WTC11 (cell line): Measurements from ENCODE around the gene KRT20. TPM values are rescaled to one million over a fixed set of nuclear protein-coding genes. Genes with fewer than 3 reads are reported as not detected.

ENCODE experiments used
- ATAC-seq: fragments of 200-7000 bp; cut with Tn5 transposase; 2 replicates; pipeline ENCODE4 v1.10.0; 2021; ENCODE audit warnings: mild to moderate bottlenecking, moderate library complexity
- CTCF ChIA-PET: fragments of 300-600 bp; sonication (Branson Sonifier 250); formaldehyde crosslinking; loops from one replicate; lab custom pipeline; 2021; ENCODE audit warnings: antibody characterized with exemption; lab: Charles Lee
- POLR2A ChIA-PET: fragments of 350-600 bp; sonication (Branson Sonifier 250); formaldehyde crosslinking; loops from one replicate; lab custom pipeline; 2021; ENCODE audit warnings: antibody characterized with exemption; lab: Charles Lee
- DNase-seq: peaks from one replicate; pipeline ENCODE4 v3.0.0; 2021; ENCODE audit warnings: low spot score
- H3K27ac Mint-ChIP-seq: 2 replicates; pipeline ENCODE4 v1.8.0; 2021; ENCODE audit warnings: mixed read lengths
- H3K27me3 Mint-ChIP-seq: 2 replicates; pipeline ENCODE4 v1.8.0; 2021; ENCODE audit warnings: low read depth, mild to moderate bottlenecking, moderate library complexity, mixed read lengths
- H3K36me3 Mint-ChIP-seq: 2 replicates; pipeline ENCODE4 v1.8.0; 2021; ENCODE audit warnings: mixed read lengths
- H3K4me1 Mint-ChIP-seq: 2 replicates; pipeline ENCODE4 v1.8.0; 2022; ENCODE audit warnings: mixed read lengths
- H3K4me3 Mint-ChIP-seq: 2 replicates; pipeline ENCODE4 v1.8.0; 2021; ENCODE audit warnings: mild to moderate bottlenecking, moderate library complexity, mixed read lengths
- H3K9me3 Mint-ChIP-seq: 2 replicates; pipeline ENCODE4 v1.8.0; 2021; ENCODE audit warnings: mixed read lengths
- JUN ChIP-seq: sonication (generic); formaldehyde crosslinking; IDR thresholded peaks from 2 replicates; pipeline ENCODE4 v1.8.0; 2023; ENCODE audit warnings: mild to moderate bottlenecking, missing genetic modification reagents
- KAT7 ChIP-seq: sonication (generic); formaldehyde crosslinking; IDR thresholded peaks from 2 replicates; pipeline ENCODE4 v1.8.1; 2023; ENCODE audit warnings: missing genetic modification reagents, mild to moderate bottlenecking, borderline replicate concordance
- MYBL2 ChIP-seq: sonication (generic); formaldehyde crosslinking; IDR thresholded peaks from 2 replicates; pipeline ENCODE4 v1.8.1; 2023; ENCODE audit warnings: mild to moderate bottlenecking, moderate library complexity, missing genetic modification reagents
- RELA ChIP-seq: sonication (generic); formaldehyde crosslinking; IDR thresholded peaks from 2 replicates; pipeline ENCODE4 v1.8.1; 2022; ENCODE audit warnings: missing genetic modification reagents, mild to moderate bottlenecking, borderline replicate concordance
- SMAD4 ChIP-seq: sonication (generic); formaldehyde crosslinking; IDR thresholded peaks from 2 replicates; pipeline ENCODE4 v1.8.0; 2022; ENCODE audit warnings: mild to moderate bottlenecking, missing genetic modification reagents
- SOX15 ChIP-seq: fragments of 250-450 bp; sonication (Bioruptor Pico); IDR thresholded peaks from 2 replicates; pipeline ENCODE4 v1.9.0; 2021; ENCODE audit warnings: mild to moderate bottlenecking
- TCF7 ChIP-seq: sonication (generic); formaldehyde crosslinking; IDR thresholded peaks from 2 replicates; pipeline ENCODE4 v1.8.0; 2022; ENCODE audit warnings: mild to moderate bottlenecking, low read depth, missing genetic modification reagents, moderate library complexity
- total RNA-seq: library from RNA; stranded (reverse); gene quantifications from 3 replicates; pipeline ENCODE4 v1.2.3, GENCODE V29; 2021
- TF ChIP-seq, protein P1 (sequence below): sonication (generic); formaldehyde crosslinking; IDR thresholded peaks from 2 replicates; pipeline ENCODE4 v1.8.0; 2022; ENCODE audit warnings: mild to moderate bottlenecking, missing genetic modification reagents
- TF ChIP-seq, protein P2 (sequence below): sonication (generic); formaldehyde crosslinking; conservative IDR thresholded peaks from 2 replicates; pipeline ENCODE4 v1.8.1; 2023; ENCODE audit warnings: mild to moderate bottlenecking, low read depth, missing genetic modification reagents, moderate library complexity
- TF ChIP-seq, protein P3 (sequence below): sonication (generic); formaldehyde crosslinking; IDR thresholded peaks from 2 replicates; pipeline ENCODE4 v1.8.1; 2022; ENCODE audit warnings: missing genetic modification reagents, borderline replicate concordance
- TF ChIP-seq, protein P4 (sequence below): fragments of 250-450 bp; sonication (Bioruptor Pico); IDR thresholded peaks from 2 replicates; pipeline ENCODE4 v1.9.0; 2021; ENCODE audit warnings: moderate library complexity, mild to moderate bottlenecking, inconsistent platforms, borderline replicate concordance
- TF ChIP-seq, protein P5 (sequence below): sonication (generic); formaldehyde crosslinking; IDR thresholded peaks from 2 replicates; pipeline ENCODE4 v1.8.1; 2022; ENCODE audit warnings: low read depth, missing genetic modification reagents, borderline replicate concordance
- TF ChIP-seq, protein P6 (sequence below): fragments of 250-450 bp; sonication (Bioruptor Pico); IDR thresholded peaks from 2 replicates; pipeline ENCODE4 v2.1.2; 2022; ENCODE audit warnings: mild to moderate bottlenecking, moderate library complexity
- TF ChIP-seq, protein P7 (sequence below): sonication (generic); formaldehyde crosslinking; conservative IDR thresholded peaks from 2 replicates; pipeline ENCODE4 v1.8.1; 2022; ENCODE audit warnings: mild to moderate bottlenecking, missing genetic modification reagents
- TF ChIP-seq, protein P8 (sequence below): sonication (generic); formaldehyde crosslinking; IDR thresholded peaks from 2 replicates; pipeline ENCODE4 v1.8.0; 2022; ENCODE audit warnings: mild to moderate bottlenecking, missing genetic modification reagents
- TF ChIP-seq, protein P9 (sequence below): sonication (generic); formaldehyde crosslinking; IDR thresholded peaks from 2 replicates; pipeline ENCODE4 v1.8.1; 2022; ENCODE audit warnings: mild to moderate bottlenecking, moderate library complexity, missing genetic modification reagents

KRT20 gene
- total RNA-seq, 1 experiment from 2014 or later, result 0.42 TPM

DNA sequence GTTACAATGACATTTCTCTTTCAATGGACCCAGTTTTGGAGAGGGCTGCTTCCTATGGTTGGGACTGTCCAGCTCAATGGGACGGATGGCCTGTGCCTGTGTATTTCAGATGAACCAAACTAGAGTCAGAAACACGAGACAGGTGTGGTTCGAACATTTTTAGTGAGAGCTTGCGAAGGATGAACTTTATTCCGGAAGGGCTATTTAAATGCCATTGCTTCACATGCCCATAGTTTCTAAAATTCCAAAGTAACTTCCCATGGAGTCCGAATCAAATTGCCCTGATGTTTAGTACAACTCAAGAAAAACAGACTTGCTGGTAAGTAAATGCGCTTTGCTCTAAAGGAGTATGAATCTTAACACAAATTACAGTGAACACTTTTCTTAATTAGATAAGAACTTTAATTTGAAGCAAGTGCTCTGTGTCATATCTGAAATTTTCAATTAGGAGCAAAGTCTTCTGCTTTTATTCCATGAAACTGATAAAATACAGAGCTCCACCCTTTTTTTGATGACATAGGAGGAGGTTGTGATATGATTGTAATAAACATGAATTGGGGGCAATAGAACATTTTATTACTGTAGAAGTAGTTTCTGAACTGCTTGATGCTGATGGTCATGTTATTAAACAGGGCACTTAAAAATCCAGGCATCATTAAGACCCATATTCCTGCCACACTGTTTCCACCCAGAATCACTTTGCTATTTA, 1.3 kb downstream of the KRT20 start:
- DNase-seq, result no peak
- no peak overlapping the region for H3K4me3 Mint-ChIP-seq
- CTCF ChIA-PET, result interaction anchor here (1.2 to 1.7 kb wide), 2 partner anchors 10 to 20 kb away, joined by 6 to 8 read pairs; no protein-coding TSS in a partner anchor
- H3K27me3 Mint-ChIP-seq, result no peaks in the 10 kb centered on the region; the same call in 1 of the 2 replicates
- no peak overlapping the region for H3K27ac Mint-ChIP-seq
- TF ChIP-seq, protein P1, sequence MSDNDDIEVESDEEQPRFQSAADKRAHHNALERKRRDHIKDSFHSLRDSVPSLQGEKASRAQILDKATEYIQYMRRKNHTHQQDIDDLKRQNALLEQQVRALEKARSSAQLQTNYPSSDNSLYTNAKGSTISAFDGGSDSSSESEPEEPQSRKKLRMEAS (CRISPR knock-in tag), result no peak
- TF ChIP-seq JUN (CRISPR knock-in tag) (no peak), SMAD4 (CRISPR knock-in tag) (no peak), SOX15 (CRISPR knock-in tag) (no peak), MYBL2 (no peak), KAT7 (CRISPR knock-in tag) (no peak), TCF7 (CRISPR knock-in tag) (no peak), RELA (CRISPR knock-in tag) (no peak)
- TF ChIP-seq, protein P2, sequence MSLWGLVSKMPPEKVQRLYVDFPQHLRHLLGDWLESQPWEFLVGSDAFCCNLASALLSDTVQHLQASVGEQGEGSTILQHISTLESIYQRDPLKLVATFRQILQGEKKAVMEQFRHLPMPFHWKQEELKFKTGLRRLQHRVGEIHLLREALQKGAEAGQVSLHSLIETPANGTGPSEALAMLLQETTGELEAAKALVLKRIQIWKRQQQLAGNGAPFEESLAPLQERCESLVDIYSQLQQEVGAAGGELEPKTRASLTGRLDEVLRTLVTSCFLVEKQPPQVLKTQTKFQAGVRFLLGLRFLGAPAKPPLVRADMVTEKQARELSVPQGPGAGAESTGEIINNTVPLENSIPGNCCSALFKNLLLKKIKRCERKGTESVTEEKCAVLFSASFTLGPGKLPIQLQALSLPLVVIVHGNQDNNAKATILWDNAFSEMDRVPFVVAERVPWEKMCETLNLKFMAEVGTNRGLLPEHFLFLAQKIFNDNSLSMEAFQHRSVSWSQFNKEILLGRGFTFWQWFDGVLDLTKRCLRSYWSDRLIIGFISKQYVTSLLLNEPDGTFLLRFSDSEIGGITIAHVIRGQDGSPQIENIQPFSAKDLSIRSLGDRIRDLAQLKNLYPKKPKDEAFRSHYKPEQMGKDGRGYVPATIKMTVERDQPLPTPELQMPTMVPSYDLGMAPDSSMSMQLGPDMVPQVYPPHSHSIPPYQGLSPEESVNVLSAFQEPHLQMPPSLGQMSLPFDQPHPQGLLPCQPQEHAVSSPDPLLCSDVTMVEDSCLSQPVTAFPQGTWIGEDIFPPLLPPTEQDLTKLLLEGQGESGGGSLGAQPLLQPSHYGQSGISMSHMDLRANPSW (CRISPR knock-in tag), result no peak
- TF ChIP-seq, protein P3, sequence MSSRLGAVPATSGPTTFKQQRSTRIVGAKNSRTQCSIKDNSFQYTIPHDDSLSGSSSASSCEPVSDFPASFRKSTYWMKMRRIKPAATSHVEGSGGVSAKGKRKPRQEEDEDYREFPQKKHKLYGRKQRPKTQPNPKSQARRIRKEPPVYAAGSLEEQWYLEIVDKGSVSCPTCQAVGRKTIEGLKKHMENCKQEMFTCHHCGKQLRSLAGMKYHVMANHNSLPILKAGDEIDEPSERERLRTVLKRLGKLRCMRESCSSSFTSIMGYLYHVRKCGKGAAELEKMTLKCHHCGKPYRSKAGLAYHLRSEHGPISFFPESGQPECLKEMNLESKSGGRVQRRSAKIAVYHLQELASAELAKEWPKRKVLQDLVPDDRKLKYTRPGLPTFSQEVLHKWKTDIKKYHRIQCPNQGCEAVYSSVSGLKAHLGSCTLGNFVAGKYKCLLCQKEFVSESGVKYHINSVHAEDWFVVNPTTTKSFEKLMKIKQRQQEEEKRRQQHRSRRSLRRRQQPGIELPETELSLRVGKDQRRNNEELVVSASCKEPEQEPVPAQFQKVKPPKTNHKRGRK (CRISPR knock-in tag), result no peak
- TF ChIP-seq, protein P4, sequence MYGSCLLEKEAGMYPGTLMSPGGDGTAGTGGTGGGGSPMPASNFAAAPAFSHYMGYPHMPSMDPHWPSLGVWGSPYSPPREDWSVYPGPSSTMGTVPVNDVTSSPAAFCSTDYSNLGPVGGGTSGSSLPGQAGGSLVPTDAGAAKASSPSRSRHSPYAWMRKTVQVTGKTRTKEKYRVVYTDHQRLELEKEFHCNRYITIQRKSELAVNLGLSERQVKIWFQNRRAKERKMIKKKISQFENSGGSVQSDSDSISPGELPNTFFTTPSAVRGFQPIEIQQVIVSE (CRISPR knock-in tag), result no peak
- TF ChIP-seq, protein P5, sequence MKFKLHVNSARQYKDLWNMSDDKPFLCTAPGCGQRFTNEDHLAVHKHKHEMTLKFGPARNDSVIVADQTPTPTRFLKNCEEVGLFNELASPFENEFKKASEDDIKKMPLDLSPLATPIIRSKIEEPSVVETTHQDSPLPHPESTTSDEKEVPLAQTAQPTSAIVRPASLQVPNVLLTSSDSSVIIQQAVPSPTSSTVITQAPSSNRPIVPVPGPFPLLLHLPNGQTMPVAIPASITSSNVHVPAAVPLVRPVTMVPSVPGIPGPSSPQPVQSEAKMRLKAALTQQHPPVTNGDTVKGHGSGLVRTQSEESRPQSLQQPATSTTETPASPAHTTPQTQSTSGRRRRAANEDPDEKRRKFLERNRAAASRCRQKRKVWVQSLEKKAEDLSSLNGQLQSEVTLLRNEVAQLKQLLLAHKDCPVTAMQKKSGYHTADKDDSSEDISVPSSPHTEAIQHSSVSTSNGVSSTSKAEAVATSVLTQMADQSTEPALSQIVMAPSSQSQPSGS (CRISPR knock-in tag), result no peak
- TF ChIP-seq, protein P6, sequence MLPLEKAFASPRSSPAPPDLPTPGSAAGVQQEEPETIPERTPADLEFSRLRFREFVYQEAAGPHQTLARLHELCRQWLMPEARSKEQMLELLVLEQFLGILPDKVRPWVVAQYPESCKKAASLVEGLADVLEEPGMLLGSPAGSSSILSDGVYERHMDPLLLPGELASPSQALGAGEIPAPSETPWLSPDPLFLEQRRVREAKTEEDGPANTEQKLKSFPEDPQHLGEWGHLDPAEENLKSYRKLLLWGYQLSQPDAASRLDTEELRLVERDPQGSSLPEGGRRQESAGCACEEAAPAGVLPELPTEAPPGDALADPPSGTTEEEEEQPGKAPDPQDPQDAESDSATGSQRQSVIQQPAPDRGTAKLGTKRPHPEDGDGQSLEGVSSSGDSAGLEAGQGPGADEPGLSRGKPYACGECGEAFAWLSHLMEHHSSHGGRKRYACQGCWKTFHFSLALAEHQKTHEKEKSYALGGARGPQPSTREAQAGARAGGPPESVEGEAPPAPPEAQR (CRISPR knock-in tag), result no peak
- TF ChIP-seq, protein P7, sequence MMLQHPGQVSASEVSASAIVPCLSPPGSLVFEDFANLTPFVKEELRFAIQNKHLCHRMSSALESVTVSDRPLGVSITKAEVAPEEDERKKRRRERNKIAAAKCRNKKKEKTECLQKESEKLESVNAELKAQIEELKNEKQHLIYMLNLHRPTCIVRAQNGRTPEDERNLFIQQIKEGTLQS (CRISPR knock-in tag), result no peak
- TF ChIP-seq, protein P8, sequence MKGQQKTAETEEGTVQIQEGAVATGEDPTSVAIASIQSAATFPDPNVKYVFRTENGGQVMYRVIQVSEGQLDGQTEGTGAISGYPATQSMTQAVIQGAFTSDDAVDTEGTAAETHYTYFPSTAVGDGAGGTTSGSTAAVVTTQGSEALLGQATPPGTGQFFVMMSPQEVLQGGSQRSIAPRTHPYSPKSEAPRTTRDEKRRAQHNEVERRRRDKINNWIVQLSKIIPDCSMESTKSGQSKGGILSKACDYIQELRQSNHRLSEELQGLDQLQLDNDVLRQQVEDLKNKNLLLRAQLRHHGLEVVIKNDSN, result no peak
- TF ChIP-seq, protein P9, sequence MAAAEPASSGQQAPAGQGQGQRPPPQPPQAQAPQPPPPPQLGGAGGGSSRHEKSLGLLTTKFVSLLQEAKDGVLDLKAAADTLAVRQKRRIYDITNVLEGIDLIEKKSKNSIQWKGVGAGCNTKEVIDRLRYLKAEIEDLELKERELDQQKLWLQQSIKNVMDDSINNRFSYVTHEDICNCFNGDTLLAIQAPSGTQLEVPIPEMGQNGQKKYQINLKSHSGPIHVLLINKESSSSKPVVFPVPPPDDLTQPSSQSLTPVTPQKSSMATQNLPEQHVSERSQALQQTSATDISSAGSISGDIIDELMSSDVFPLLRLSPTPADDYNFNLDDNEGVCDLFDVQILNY (CRISPR knock-in tag), result no peak
- TF ChIP-seq, all 79 proteins: peak for 0
- ATAC-seq, result no peak
- POLR2A ChIA-PET, result interaction anchor here (0.7 kb wide), 1 partner anchor 645 kb away, joined by 3 read pairs; no protein-coding TSS in a partner anchor
- H3K36me3 Mint-ChIP-seq, result no peaks in the 10 kb centered on the region
- no peaks in the 10 kb centered on the region for H3K9me3 Mint-ChIP-seq
- H3K4me1 Mint-ChIP-seq, result no peaks in the 10 kb centered on the region
